CD4-positive, alpha-beta T cell treated with Interferon alpha-2 for 1 hour (primary cell): ENCODE data around the gene LCE2A.

Source experiments
- DNase-seq, 2 donors: peaks; one replicate each; pipeline ENCODE4 v3.0.0-alpha.2; 2020 to 2022

The LCE2A gene

DNA sequence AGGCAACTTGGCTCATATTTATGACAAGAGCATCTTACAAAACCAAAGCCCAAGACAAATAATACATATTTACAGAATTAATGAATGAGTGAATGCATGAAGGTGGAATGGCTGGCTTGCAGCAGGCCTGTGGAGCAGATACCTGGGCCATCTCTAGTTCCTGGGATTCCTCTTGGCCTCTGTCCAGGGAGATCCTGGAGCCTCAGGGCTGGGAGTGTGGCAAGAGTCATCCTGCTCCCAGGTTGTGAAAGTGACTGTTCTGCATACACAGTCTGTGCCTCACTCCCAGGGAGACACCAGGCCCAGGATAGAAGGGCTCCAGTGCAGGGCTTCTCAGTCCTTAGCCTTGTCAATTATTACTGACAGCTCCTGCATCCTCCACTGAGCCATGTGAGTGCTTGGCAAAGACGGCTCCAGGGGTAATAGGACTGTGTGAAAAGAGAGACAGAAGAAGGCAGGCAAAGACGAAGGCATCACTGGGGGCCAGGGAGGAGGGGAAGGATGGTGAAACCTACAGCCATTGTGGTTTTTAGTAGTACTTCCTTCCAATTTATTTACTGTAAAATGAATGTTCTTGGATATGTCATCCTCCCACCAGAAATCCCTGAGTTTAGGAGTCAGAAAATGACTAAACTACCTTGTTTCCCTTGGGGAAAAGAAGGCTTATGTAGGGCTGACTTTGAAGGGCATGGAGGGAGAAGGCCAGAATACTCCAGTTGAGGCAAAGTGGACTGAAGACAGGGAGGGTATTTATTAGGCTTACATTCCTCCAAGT is 45.4 kb downstream of the LCE2A start:
- no peak for DNase-seq

DNA sequence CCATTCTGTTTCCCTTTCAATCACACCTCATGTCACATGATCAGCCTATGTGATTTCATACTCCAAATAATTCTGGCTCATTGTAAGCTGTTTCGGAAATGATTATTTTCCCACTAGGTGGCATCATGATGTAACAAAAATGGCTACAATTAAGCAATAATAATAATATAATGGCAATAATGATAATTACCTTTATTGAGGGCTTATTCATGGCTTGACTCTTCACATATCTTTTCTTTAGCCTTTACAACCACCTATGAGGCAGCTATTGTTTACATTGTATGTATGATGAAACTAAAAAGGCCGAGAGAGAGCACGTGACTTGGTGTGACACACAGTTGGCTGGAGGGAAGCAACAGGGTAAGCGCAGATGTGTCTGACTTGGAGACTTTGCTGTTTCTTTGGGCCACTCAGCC is 47.2 kb downstream of the LCE2A start:
- no peak for DNase-seq

DNA sequence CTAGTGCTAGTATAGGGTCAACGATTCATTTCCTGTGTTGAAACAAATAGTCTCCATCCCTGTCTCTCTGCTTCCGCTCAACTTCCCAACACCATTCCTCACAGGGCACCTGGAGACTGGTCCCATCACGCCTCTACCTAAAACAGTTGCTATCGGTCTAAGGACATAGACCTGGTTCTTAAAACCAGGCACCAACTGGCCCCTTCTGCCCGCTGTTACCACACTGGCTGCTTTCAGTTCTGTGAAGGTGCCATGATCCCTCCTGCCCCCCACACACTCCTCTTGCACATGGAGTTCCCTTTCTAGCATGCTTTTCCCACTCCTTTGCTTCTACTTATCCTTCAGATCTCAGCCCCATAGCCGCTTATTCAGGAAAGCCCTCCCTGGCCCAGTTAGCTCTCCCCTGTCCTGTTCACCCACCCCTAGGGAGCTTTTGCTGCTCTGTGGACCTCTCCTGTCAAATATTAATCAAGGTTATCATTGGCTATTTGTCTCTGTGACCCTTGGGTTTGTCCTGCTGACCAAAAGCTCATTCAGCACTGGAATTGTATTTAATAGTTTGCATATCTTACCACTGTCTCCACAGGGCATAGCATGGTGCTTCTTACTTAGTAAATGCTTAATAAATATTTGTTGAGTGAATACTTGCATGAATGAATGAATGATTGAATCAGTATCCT is 47.8 kb downstream of the LCE2A start:
- no peak for DNase-seq

DNA sequence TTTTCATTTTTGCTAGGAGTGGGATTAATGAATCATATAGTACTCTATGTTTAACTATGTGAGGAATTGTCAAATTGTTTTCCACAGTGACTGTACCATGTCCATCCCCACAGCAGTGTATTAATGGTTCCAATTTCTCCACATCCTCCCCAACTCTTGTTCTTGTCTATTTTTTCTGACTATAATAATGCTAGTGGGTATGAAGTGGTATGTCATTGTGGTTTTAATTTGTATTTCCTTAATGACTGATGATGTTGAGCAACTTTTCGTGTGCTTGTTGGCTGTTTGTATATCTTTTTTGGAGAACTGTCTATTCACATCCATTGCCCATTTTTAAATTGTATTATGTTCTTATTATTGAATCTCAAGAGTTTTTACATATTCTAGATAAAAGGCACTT is 49.7 kb downstream of the LCE2A start:
- no peak for DNase-seq
